Upper lobe of right lung (tissue), 1 donor: ENCODE measurements around the gene ERC1. TPM values are rescaled to one million over a fixed set of nuclear protein-coding genes. Genes with fewer than 3 reads are reported as not detected.

Experiments used
- ATAC-seq: fragments of 200-7000 bp; cut with Tn5 transposase; one replicate; pipeline ENCODE4 v1.9.1; 2020; ENCODE audit warnings: mild to moderate bottlenecking, moderate library complexity
- DNase-seq: peaks from one replicate; pipeline ENCODE4 v3.0.0-alpha.2; 2020
- H3K27ac ChIP-seq: fragments of 200-600 bp; one replicate; pipeline ENCODE4 v1.8.0; 2022
- H3K27me3 ChIP-seq: fragments of 200-600 bp; one replicate; pipeline ENCODE4 v1.8.0; 2022; ENCODE audit warnings: mild to moderate bottlenecking
- H3K36me3 ChIP-seq: fragments of 200-600 bp; one replicate; pipeline ENCODE4 v1.8.0; 2022
- H3K4me1 ChIP-seq: fragments of 200-600 bp; one replicate; pipeline ENCODE4 v1.8.0; 2022
- H3K4me3 ChIP-seq: fragments of 200-600 bp; one replicate; pipeline ENCODE4 v1.8.0; 2022; ENCODE audit warnings: mild to moderate bottlenecking
- H3K9me3 ChIP-seq: fragments of 200-600 bp; one replicate; pipeline ENCODE4 v1.8.0; 2022
- intact Hi-C: fragments of 100-400 bp; cut with DNase I; formaldehyde crosslinking; loops from one replicate; pipeline ENCODE4 v1.11.0; 2022
- total RNA-seq: library from RNA; stranded (reverse); fragmentation: NEBNext Ultra II Directional; extraction: Animal tissue kit (Norgen Biotek cat#: 25700); gene quantifications from one replicate; pipeline ENCODE4 v1.2.1, GENCODE V29; 2021
- TF ChIP-seq, protein P1 (sequence below): fragments of 200-600 bp; IDR thresholded peaks from one replicate; pipeline ENCODE4 v1.8.0; 2022; ENCODE audit warnings: antibody characterized with exemption
- donor health status: DM: no; HTN: yes; CAD: no; lungs with severe emphysema.

ERC1 gene
- total RNA-seq, 1 donor from 2014 or later = 54.3 TPM

DNA sequence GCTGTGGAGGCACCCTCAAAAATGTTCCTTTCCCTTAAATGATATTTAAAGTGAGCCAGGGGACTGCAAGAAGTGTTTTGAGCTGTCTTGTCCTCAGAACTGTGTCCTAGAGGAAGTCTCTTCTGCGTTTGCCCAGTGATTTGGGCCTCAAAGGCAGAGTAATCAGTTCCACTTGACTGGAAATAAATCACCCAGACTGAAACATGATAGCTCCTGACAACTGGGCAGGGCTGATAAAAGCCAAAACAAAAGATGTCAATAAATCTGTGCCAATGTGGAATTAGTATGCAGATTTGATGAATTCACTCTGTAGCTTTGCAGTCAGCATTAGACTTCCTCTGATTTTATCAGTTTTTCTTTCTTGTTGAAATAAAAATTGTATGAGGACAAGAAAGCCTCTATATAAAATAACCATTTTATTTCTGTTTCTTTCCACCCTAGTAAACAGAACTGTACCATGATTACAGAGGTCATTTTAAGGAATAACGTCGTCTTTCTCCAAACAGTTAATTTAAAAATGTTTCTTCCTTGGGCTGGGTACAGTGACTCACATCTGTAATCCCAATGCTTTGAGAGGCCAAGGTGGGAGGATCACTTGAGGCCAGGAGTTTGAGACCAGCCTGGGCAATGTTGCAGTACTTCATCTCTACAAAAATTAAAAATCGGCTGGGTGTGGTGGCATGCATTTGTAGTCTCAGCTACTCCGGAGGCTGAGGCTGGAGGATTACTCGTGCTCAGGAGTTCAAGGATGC is 180.8 kb downstream of the ERC1 start:
- no peak for DNase-seq
- Histone ChIP-seq H3K4me1 (no peaks in the 10 kb centered on the region), H3K27me3 (no peaks in the 10 kb centered on the region), H3K36me3 (no peaks in the 10 kb centered on the region), H3K4me3 (no peak overlapping the region), H3K27ac (peak overlapping the region; percentile 12), H3K9me3 (no peaks in the 10 kb centered on the region)
- intact Hi-C loops = no loop called here
- TF ChIP-seq, protein P1, sequence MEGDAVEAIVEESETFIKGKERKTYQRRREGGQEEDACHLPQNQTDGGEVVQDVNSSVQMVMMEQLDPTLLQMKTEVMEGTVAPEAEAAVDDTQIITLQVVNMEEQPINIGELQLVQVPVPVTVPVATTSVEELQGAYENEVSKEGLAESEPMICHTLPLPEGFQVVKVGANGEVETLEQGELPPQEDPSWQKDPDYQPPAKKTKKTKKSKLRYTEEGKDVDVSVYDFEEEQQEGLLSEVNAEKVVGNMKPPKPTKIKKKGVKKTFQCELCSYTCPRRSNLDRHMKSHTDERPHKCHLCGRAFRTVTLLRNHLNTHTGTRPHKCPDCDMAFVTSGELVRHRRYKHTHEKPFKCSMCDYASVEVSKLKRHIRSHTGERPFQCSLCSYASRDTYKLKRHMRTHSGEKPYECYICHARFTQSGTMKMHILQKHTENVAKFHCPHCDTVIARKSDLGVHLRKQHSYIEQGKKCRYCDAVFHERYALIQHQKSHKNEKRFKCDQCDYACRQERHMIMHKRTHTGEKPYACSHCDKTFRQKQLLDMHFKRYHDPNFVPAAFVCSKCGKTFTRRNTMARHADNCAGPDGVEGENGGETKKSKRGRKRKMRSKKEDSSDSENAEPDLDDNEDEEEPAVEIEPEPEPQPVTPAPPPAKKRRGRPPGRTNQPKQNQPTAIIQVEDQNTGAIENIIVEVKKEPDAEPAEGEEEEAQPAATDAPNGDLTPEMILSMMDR = no peak
- ATAC-seq = no peak

DNA sequence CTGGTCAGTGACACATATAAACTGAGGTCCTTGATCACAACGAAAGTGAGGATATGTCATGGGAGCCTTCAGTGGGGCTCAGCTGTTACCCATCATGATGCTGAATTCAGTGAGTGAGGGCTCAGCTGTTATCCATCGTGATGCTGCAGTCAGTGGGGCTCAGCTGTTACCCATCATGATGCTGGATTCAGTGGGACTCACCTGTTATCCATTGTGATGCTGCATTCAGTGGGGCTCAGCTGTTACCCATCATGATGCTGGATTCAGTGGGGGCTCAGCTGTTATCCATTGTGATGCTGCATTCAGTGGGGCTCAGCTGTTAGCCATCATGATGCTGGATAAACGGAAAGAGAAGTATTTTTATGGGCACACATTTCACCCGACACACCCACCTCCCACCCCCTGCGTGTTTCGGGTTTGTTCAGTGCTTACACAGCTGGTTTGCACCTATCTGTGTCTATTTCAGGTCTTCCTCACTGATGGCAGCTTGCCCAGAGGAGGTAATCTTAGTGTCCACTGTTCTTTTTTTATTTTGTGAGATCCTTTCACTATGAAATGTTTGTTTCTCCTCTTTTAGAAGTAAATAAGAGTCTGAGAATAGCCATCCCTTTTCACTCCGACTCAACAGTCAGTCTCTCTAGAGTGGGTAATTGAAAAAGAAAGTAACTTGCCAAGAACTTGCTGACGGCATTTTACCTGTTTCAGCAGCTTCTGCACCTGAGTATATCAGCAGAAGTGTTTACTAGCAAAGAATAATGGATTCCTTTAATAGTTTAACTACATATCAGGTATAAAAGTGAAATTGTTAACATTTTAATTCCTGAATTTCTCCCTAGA is 183.0 kb downstream of the ERC1 start:
- DNase-seq = no peak
- no peak overlapping the region for H3K27ac ChIP-seq
- no peaks in the 10 kb centered on the region for H3K4me1 ChIP-seq
- no peaks in the 10 kb centered on the region for H3K27me3 ChIP-seq
- H3K9me3 ChIP-seq = no peaks in the 10 kb centered on the region
- peak; percentile 34 for ATAC-seq
- intact Hi-C loops = no loop called here
- H3K36me3 ChIP-seq = no peaks in the 10 kb centered on the region
- TF ChIP-seq, protein P1 = no peak
- no peak overlapping the region for H3K4me3 ChIP-seq

DNA sequence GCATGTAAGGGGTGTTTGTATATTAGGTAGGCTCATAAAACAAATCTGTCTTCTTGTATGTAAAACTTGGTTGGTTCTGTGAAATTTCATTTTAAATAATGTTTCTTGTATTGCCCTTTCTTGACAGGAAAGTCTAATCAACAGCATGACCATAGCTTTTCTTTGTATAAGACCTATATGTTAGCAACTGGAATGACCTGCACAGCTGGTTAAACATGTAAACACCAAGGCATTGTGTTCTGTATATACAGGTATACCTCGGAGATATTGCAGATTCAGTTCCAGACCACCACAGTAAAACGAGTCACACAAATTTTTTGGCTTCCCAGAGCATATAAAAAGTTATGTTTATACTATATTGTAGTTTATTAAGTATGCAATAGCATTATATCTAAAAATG is 183.6 kb downstream of the ERC1 start:
- DNase-seq (no peak), ATAC-seq (no peak)
- intact Hi-C loops = no loop called here
- Histone ChIP-seq H3K4me3 (no peak overlapping the region), H3K4me1 (no peaks in the 10 kb centered on the region), H3K27ac (no peak overlapping the region), H3K36me3 (no peaks in the 10 kb centered on the region), H3K9me3 (no peaks in the 10 kb centered on the region), H3K27me3 (no peaks in the 10 kb centered on the region)
- TF ChIP-seq, protein P1 = no peak

DNA sequence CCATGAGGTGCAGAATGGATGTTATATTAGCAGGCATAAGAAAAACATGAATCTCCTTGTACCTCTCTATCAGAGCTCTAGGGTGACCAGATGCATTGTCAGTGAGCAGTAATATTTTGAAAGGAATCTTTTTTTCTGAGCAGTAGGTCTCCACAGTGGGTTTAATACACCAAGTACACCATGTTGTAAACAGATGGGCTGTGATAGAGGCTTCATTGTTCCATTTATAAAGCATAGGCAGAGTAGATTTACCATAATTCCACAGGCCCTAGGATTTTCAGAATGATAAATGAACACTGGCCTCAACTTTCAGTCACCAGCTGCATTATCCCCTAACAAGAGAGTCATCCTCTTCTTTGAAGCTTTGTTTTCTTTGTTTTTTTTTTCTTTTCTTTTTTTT is 185.2 kb downstream of the ERC1 start:
- intact Hi-C loops = no loop called here
- TF ChIP-seq, protein P1 = no peak
- H3K27me3 ChIP-seq = no peaks in the 10 kb centered on the region
- no peak overlapping the region for H3K27ac ChIP-seq
- no peaks in the 10 kb centered on the region for H3K9me3 ChIP-seq
- H3K36me3 ChIP-seq = no peaks in the 10 kb centered on the region
- H3K4me3 ChIP-seq = no peak overlapping the region
- ATAC-seq = no peak
- no peaks in the 10 kb centered on the region for H3K4me1 ChIP-seq
- no peak for DNase-seq

DNA sequence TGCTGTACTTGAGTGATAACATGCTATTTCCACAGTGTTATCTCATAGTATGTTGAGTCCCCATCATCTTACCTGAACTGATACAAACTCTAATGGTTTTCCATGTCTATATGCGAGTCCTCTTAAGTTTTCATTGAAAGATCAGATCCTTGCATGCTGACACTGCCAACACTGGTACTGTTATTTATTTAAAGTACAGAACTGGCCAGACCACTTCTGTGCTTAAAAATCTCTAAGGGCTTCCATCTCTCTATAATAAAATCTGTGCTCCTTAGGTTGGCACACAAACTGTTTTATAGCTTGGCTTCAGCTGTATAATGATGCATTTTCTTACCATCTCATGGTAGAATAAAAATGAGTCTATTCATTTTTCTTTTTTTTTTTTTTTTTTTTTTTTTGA is 188.1 kb downstream of the ERC1 start:
- Histone ChIP-seq H3K4me1 (no peaks in the 10 kb centered on the region), H3K9me3 (no peaks in the 10 kb centered on the region), H3K4me3 (no peak overlapping the region), H3K27me3 (no peaks in the 10 kb centered on the region), H3K27ac (no peak overlapping the region), H3K36me3 (peaks cover 12% of the 10 kb centered on the region)
- intact Hi-C loops = no loop called here
- DNase-seq (no peak), ATAC-seq (no peak)
- TF ChIP-seq, protein P1 = no peak
